IPS-15b (cell line): ENCODE data around the gene FUT3.

Source experiments
- H3K27me3 ChIP-seq: one replicate; pipeline ENCODE4 v1.6.1; 2013; ENCODE audit warnings: low read length; ENCODE audit not compliant: control insufficient read depth, insufficient read depth
- H3K36me3 ChIP-seq: one replicate; pipeline ENCODE4 v1.6.1; 2013; ENCODE audit warnings: low read length; ENCODE audit not compliant: control insufficient read depth, insufficient read depth
- H3K4me1 ChIP-seq: one replicate; pipeline ENCODE4 v1.6.1; 2013; ENCODE audit warnings: mild to moderate bottlenecking, low read length; ENCODE audit not compliant: control insufficient read depth, insufficient read depth
- H3K4me3 ChIP-seq: one replicate; pipeline ENCODE4 v1.5.1; 2013; ENCODE audit warnings: low read depth, low read length
- H3K9ac ChIP-seq: one replicate; pipeline ENCODE4 v1.6.1; 2013; ENCODE audit warnings: low read depth, mild to moderate bottlenecking, low read length
- H3K9me3 ChIP-seq: one replicate; pipeline ENCODE4 v1.6.1; 2013; ENCODE audit warnings: mild to moderate bottlenecking, low read length; ENCODE audit not compliant: control insufficient read depth, insufficient read depth

The FUT3 gene

DNA sequence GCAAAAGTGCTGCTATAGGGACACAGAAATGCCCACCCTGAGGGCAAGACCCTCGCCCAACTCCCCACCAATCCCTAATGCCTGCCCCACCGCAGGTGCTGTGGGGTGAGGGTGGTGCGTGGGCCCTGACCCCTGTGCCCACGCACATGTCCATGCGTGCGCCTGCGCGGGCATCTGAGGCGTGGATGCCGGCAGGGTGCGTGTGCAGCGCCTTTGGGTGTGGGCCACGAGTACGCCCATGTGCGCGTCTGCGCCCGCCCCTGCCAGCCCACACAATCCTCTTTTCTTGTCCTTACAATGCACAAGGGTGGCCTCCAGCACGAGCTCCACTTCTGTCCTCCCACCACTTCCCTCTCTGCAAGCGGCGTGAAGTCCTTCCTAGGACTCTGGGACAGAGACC is 26.1 kb downstream of the FUT3 start:
- H3K4me3 ChIP-seq: no peak overlapping the region
- no peak overlapping the region for H3K9ac ChIP-seq
- no peaks in the 10 kb centered on the region for H3K27me3 ChIP-seq
- H3K36me3 ChIP-seq: no peaks in the 10 kb centered on the region
- H3K9me3 ChIP-seq: no peaks in the 10 kb centered on the region
- peaks cover 3% of the 10 kb centered on the region for H3K4me1 ChIP-seq

GRCh38 chr19:5824751-5825150 is 26.5 kb downstream of the FUT3 start:
- Histone ChIP-seq H3K4me3 (no peak overlapping the region), H3K9me3 (no peaks in the 10 kb centered on the region), H3K4me1 (peaks cover 3% of the 10 kb centered on the region), H3K27me3 (no peaks in the 10 kb centered on the region), H3K36me3 (no peaks in the 10 kb centered on the region), H3K9ac (no peak overlapping the region)

DNA sequence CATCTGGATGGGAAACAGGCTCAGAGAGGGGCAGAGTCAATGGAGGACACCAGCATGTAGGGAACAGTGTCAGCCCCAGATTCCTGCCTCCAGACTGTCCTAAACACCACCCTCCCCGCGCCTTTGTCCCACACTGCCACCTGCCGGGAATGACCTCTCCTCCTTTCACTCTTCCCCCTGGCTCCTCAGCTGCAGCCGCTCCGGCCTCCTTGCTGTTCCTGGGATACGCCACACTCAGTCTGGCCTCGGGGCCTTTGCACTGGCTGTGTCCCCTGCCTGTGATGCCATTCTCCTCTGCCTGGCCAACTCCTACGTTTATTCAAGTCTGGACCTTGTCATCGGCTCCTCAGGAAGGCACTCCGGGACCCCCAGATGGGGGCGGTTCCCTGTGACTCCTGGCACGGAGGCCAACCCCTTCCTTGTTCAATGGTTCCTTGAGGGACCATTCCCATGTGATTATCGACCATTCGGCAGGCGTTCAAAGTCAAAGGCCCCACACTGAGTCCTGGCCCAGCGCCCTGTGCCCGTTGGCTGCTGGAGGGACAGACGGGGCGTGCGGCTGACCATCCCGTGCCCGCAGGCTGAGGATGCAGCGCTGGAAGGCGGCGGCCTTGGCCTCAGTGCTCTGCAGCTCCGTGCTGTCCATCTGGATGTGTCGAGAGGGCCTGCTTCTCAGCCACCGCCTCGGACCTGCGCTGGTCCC is 27.5 kb downstream of the FUT3 start:
- no peaks in the 10 kb centered on the region for H3K36me3 ChIP-seq
- no peaks in the 10 kb centered on the region for H3K27me3 ChIP-seq
- H3K4me1 ChIP-seq: peaks cover 3% of the 10 kb centered on the region
- no peak overlapping the region for H3K9ac ChIP-seq
- no peaks in the 10 kb centered on the region for H3K9me3 ChIP-seq
- no peak overlapping the region for H3K4me3 ChIP-seq

DNA sequence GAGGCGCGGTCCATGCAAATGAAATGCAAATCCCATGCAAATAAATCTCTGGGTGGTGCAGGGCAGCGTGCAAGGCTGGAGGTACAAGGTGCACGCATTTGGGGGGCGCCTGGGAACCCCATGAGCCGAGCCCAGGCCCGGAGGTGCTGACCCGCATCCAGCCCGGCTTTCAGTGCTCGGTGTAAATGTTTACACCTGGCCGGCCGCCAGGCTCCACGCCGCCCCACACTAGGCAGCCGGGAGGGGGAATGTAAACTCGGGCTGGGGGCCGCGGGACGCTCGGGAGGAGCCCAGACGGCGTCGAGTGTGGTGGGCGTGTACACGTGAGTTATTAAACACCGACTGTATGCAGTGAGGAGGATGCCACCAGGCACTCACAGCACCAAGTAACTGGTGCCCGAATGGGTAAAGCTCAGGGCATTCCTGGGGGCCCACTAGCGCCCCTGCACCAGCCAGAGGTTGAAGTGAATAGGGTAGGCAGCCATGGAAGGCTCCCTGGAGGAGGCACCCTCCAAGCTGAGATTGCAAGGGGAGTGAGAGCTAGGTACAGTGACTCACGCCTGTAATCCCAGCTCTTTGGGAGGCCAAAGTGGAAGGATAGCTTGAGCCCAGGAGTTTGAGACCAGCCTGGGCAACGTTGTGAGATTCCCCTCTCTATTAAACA is 28.9 kb downstream of the FUT3 start:
- Histone ChIP-seq H3K27me3 (no peaks in the 10 kb centered on the region), H3K9me3 (no peaks in the 10 kb centered on the region), H3K36me3 (no peaks in the 10 kb centered on the region), H3K4me3 (no peak overlapping the region), H3K9ac (no peak overlapping the region), H3K4me1 (peaks cover 3% of the 10 kb centered on the region)

DNA sequence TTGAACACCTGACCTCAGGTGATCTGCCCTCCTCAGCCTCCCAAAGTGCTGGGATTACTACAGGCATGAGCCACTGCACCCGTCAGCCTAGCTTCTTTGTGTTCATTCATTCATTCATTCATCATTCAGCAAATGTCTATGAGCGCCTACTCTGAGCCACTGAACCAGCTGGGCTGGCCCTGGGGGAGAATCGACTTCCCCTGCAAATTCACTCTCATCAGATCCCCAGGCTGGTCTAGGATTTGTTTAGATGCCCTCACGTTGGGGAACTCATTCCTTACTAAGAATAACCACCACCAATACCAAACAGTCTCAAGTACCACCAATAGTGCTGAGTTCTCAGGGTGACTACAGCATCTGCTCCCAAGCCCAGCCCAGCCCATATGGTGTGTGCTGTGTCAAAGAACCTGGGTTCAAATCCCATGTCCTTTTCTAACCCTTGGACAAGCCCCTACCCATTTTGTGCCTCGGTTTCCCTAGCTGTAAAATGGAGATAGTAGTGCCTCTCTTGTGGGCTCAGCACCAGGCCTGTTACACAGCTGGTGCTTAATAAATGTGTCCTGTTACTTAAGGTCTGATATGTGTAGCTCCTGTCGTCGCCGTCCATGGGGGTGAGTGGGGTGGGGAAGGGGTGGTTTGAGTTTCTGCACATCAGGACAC is 29.6 kb downstream of the FUT3 start:
- Histone ChIP-seq H3K9me3 (no peaks in the 10 kb centered on the region), H3K36me3 (no peaks in the 10 kb centered on the region), H3K27me3 (no peaks in the 10 kb centered on the region), H3K4me3 (no peak overlapping the region), H3K4me1 (no peaks in the 10 kb centered on the region), H3K9ac (no peak overlapping the region)

- H3K9ac ChIP-seq: no peak overlapping the region
- H3K27me3 ChIP-seq: no peaks in the 10 kb centered on the region
- H3K36me3 ChIP-seq: no peaks in the 10 kb centered on the region
- H3K9me3 ChIP-seq: no peaks in the 10 kb centered on the region
- no peaks in the 10 kb centered on the region for H3K4me1 ChIP-seq
- H3K4me3 ChIP-seq: no peak overlapping the region
Observed at GRCh38 chr19:5820785-5821184, 30.5 kb downstream of the FUT3 start.

DNA sequence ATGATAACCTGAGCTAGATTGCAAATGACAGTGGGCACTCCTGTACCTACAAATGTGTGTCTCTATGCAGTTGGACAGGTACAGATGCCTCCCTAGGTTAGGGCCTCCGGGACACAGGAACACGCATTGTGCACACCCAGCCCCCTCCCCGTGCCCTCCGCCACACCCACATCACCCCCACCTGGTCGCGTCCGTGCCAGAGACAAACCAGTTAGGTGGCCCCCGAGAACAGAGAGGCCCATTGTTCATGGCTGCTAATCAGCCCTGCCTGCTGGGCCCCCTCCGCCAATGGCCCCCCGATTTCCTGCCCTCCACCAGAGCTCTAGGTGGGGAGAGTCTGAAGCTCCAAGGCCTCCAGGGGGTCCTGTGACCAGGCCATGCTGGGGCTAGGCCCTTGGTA is 32.7 kb downstream of the FUT3 start:
- Histone ChIP-seq H3K4me3 (no peak overlapping the region), H3K9me3 (no peaks in the 10 kb centered on the region), H3K9ac (no peak overlapping the region), H3K36me3 (no peaks in the 10 kb centered on the region), H3K4me1 (no peaks in the 10 kb centered on the region), H3K27me3 (no peaks in the 10 kb centered on the region)

DNA sequence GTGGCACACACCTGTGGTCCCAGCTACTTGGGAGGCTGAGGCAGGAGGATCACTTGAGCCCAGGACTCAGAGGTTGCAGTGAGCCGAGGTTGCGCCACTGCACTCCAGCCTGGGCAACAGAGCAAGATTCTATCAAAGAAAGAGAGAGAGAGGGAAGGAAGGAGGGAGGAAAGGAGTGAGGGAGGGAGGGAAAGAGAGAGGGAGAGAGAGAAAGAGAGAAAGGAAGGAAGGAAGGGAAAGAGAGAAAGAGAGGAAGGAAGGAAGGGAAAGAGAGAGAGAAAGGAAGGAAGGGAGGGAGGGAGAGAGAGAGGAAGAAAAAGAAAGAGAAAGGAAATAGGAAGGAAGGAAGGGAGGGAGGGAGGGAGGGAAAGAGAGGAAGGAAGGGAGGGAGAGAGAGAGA is 34.0 kb downstream of the FUT3 start:
- H3K4me3 ChIP-seq: no peak overlapping the region
- H3K9ac ChIP-seq: no peak overlapping the region
- no peaks in the 10 kb centered on the region for H3K9me3 ChIP-seq
- H3K4me1 ChIP-seq: no peaks in the 10 kb centered on the region
- H3K36me3 ChIP-seq: no peaks in the 10 kb centered on the region
- H3K27me3 ChIP-seq: no peaks in the 10 kb centered on the region

DNA sequence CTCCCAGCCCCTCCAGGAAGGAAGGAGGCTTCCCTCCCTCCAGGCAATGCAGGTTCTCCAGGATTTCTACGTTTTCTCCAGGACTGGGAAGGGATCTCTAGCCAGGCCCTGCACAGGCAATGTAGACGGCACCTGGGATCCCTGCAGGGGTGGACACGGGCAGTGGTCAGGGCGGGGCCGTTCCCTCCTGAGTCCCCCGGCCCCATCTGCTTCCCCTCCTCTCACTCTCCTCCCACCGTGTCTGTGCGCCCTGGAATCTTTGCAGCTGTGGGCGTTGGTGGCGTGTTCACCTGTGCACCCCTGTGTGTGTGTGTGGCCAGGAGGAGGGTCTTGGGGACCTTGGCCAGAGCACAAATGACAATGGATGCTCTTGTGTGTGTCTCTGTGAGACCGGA is 36.4 kb downstream of the FUT3 start:
- no peak overlapping the region for H3K4me3 ChIP-seq
- no peaks in the 10 kb centered on the region for H3K27me3 ChIP-seq
- no peaks in the 10 kb centered on the region for H3K4me1 ChIP-seq
- H3K36me3 ChIP-seq: no peaks in the 10 kb centered on the region
- H3K9me3 ChIP-seq: no peaks in the 10 kb centered on the region
- no peak overlapping the region for H3K9ac ChIP-seq

DNA sequence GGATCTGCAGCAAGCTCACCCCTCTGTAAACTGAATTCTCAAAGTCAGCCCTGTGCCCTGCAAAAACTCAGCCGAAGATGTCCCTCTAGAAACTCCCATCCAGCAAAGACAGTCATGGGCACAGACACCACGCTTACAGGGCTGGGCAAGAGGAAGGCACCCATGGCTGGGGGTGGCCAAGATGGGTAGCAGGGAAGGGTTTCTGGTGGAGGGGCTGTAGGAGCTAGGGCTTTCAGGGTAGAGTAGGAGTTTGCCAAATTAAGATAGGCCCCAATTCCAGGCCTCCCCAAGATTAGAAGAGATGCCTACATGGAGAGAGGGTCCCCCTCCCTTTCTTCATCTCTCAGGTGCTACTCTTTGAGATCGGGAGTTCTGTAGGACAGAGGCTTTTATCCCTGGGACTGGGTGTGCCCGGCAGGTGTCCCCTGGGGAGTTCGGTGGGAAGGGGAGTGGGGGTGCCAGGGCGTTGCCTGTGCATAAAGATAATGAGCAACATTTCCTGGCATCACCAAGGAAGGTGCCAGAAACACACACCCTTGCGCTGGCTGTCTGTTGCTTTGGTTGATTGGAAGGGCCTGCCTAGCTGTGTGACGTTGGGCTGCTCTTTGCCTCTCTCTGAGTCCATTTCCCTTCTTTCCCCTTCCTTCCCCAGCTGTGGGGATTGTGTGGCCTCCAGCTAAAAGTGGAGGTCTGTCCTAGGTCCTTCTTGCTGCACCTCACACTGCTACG is 37.0 kb downstream of the FUT3 start:
- Histone ChIP-seq H3K36me3 (no peaks in the 10 kb centered on the region), H3K9ac (no peak overlapping the region), H3K4me3 (no peak overlapping the region), H3K4me1 (no peaks in the 10 kb centered on the region), H3K9me3 (no peaks in the 10 kb centered on the region), H3K27me3 (no peaks in the 10 kb centered on the region)

GRCh38 chr19:5811117-5811516 is 40.1 kb downstream of the FUT3 start:
- Histone ChIP-seq H3K9me3 (no peaks in the 10 kb centered on the region), H3K36me3 (no peaks in the 10 kb centered on the region), H3K4me1 (no peaks in the 10 kb centered on the region), H3K4me3 (no peak overlapping the region), H3K9ac (no peak overlapping the region), H3K27me3 (peaks cover 2% of the 10 kb centered on the region)
